D721Med (cell line): ENCODE data around the gene PIGO.

Experiments
- DNase-seq: peaks from one replicate; pipeline ENCODE4 v3.0.0; 2011; ENCODE audit warnings: low spot score; ENCODE audit not compliant: insufficient read length
- FAIRE-seq: peaks from 2 replicates; lab custom pipeline; 2011; peaks lifted over from hg19 to GRCh38; lab: Jason Lieb, UNC
- TF ChIP-seq, protein P1 (sequence below): IDR thresholded peaks from 2 replicates; pipeline ENCODE4 v1.5.1; 2012; ENCODE audit warnings: mild to moderate bottlenecking, control low read depth; ENCODE audit not compliant: insufficient read depth; ENCODE audit errors: missing control alignments

Gene PIGO

GRCh38 chr9:35042891-35043545, 53.4 kb downstream of the PIGO start:
- no peak for DNase-seq
- TF ChIP-seq, protein P1, sequence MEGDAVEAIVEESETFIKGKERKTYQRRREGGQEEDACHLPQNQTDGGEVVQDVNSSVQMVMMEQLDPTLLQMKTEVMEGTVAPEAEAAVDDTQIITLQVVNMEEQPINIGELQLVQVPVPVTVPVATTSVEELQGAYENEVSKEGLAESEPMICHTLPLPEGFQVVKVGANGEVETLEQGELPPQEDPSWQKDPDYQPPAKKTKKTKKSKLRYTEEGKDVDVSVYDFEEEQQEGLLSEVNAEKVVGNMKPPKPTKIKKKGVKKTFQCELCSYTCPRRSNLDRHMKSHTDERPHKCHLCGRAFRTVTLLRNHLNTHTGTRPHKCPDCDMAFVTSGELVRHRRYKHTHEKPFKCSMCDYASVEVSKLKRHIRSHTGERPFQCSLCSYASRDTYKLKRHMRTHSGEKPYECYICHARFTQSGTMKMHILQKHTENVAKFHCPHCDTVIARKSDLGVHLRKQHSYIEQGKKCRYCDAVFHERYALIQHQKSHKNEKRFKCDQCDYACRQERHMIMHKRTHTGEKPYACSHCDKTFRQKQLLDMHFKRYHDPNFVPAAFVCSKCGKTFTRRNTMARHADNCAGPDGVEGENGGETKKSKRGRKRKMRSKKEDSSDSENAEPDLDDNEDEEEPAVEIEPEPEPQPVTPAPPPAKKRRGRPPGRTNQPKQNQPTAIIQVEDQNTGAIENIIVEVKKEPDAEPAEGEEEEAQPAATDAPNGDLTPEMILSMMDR = no peak
- no peak for FAIRE-seq

- no peak for DNase-seq
- TF ChIP-seq, protein P1 = no peak
- FAIRE-seq = no peak
These were observed 54.2 kb downstream of the PIGO start for GRCh38 chr9:35042081-35042604.
